ENCODE results near the gene LEKR1.

The LEKR1 gene

DNA sequence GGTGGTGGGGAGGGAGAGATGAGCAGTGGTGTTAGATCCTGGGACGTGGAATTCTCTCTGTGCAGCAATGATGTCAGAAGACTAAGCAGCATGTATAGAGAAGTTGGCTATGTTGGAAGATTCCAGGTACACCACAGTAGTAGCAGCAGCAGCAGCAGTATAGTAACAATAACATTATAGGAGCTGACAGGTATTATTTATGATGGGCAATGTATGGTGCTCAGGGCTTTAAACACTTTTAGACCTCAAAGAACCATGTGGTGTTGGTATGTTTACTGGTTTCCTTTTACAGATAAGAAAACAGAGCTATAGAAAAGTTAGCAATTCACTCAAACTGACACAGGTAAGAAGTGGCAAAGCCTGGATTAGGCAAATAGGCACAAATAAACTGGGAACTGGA is 229.9 kb downstream of the LEKR1 start:
- 86 to 100% methylated on average over 1 of the region's 1 CpG for WGBS, 2 experiments (ENCODE audit: insufficient coverage in 2 of 2)
- no peaks in the 10 kb centered on the region for H3K4me1 ChIP-seq (ENCODE audit: control insufficient read depth, insufficient read depth, low read length, poor library complexity, severe bottlenecking)
- no peak overlapping the region for H3K27ac ChIP-seq (ENCODE audit: low read depth, low read length, severe bottlenecking)
- no peaks in the 10 kb centered on the region for H3K9me3 ChIP-seq (ENCODE audit: control insufficient read depth, low read length)
- H3K36me3 ChIP-seq (ENCODE audit: control insufficient read depth, insufficient read depth, low read length), result no peaks in the 10 kb centered on the region
- H3K4me3 ChIP-seq (ENCODE audit: extremely low read depth, insufficient read depth, low read length, poor library complexity, severe bottlenecking), result no peak overlapping the region

DNA sequence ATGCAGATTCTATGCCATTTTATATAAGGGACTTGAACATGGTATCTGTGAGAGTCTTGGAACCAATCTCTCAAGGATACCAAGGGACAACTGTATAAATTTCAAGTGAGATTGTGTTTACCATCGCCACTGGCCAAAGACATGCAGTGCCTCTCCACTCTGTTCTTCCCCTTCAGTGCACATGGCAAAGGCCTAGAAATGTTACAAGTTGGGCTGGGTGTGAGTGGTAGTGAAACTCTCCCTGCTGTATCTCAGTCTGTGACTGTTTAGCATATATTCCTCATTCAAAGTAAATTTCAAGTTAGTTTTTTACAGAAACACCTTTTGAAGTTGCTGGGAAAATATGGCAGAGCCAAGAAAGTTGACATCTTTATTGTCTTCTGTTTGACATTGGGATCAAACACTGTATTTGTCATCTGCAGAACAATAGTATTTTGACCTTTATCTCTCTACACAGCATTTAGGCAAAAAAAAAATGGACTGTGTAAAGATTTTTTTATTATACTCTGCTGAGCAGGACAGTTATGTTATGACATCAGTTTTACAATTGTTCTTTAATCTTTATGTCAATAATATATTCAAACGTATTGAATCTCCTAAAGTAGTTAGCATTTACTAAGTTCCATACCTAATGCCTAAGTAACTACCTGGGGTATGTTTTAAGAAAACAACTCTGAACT is 232.4 kb downstream of the LEKR1 start:
- no peak overlapping the region for H3K4me3 ChIP-seq (ENCODE audit: extremely low read depth, insufficient read depth, low read length, poor library complexity, severe bottlenecking)
- H3K36me3 ChIP-seq (ENCODE audit: control insufficient read depth, insufficient read depth, low read length), result no peaks in the 10 kb centered on the region
- H3K9me3 ChIP-seq (ENCODE audit: control insufficient read depth, low read length), result no peaks in the 10 kb centered on the region
- no peaks in the 10 kb centered on the region for H3K4me1 ChIP-seq (ENCODE audit: control insufficient read depth, insufficient read depth, low read length, poor library complexity, severe bottlenecking)
- 71% methylated on average over 1 of the region's 2 CpGs; no CpG with 5 or more reads in 1 of the 2 experiments for WGBS, 2 experiments (ENCODE audit: insufficient coverage in 2 of 2)
- no peak overlapping the region for H3K27ac ChIP-seq (ENCODE audit: low read depth, low read length, severe bottlenecking)

DNA sequence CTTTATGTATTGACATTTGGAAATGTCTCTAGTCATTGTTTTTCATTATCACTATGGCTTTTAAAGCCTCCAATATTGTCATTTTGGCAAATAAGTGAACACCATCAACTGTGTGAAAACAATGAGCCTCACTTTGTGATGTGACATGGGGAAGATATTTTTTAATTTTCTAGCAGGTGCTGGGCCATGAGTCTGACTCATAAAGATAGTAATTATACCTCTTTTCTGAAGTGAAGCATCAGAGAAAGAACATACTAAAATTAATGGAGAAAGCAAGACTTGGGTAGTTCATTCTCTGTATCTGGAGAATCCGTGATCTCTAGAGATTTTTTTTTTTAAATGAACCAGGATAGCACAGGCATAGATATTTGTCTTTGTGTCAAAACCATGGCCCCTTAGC is 233.0 kb downstream of the LEKR1 start:
- H3K4me1 ChIP-seq (ENCODE audit: control insufficient read depth, insufficient read depth, low read length, poor library complexity, severe bottlenecking), result no peaks in the 10 kb centered on the region
- H3K27ac ChIP-seq (ENCODE audit: low read depth, low read length, severe bottlenecking), result no peak overlapping the region
- no peaks in the 10 kb centered on the region for H3K9me3 ChIP-seq (ENCODE audit: control insufficient read depth, low read length)
- WGBS, 2 experiments (ENCODE audit: insufficient coverage in 2 of 2), result 80% methylated on average over 1 of the region's 1 CpG; no CpG with 5 or more reads in 1 of the 2 experiments
- H3K4me3 ChIP-seq (ENCODE audit: extremely low read depth, insufficient read depth, low read length, poor library complexity, severe bottlenecking), result no peak overlapping the region
- H3K36me3 ChIP-seq (ENCODE audit: control insufficient read depth, insufficient read depth, low read length), result no peaks in the 10 kb centered on the region

DNA sequence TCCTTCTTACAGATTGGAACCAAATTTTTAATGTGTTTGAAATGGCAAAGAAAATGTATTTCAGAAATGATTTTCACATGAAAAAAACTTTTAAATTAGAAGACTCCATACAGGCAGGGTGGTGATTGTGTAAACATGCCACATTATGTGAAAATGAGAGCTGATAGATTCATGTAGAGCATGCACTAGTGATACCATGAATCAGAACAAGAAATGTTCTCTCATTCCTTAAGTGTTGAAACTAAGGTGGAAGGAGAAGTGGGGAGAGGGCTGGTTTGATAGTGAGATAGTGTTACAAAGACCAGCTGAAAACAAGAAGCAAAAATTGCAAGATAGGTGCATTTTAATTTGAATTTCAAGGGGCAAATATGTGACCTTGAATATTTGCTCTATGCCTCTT is 233.5 kb downstream of the LEKR1 start:
- Histone ChIP-seq H3K36me3 (ENCODE audit: control insufficient read depth, insufficient read depth, low read length) (no peaks in the 10 kb centered on the region), H3K9me3 (ENCODE audit: control insufficient read depth, low read length) (no peaks in the 10 kb centered on the region), H3K4me3 (ENCODE audit: extremely low read depth, insufficient read depth, low read length, poor library complexity, severe bottlenecking) (no peak overlapping the region), H3K4me1 (ENCODE audit: control insufficient read depth, insufficient read depth, low read length, poor library complexity, severe bottlenecking) (no peaks in the 10 kb centered on the region), H3K27ac (ENCODE audit: low read depth, low read length, severe bottlenecking) (no peak overlapping the region)

DNA sequence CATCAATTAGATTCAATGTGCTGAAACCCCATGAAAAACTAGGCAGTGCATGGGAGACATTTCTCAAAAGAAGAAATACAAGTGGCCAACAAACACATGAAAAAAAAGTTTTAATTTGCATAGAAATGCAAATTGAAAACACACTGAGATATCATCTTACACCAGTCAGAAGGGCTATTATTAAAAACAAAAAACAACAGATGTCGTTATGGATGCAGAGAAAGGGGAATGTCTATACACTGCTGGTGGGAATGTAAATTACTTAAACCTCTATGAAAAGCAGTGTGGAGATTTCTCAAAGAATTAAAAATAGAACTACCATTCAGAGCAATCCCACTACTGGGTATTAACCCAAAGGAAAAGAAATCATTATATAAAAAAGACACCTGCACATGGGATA is 235.1 kb downstream of the LEKR1 start:
- Histone ChIP-seq H3K4me3 (ENCODE audit: extremely low read depth, insufficient read depth, low read length, poor library complexity, severe bottlenecking) (no peak overlapping the region), H3K4me1 (ENCODE audit: control insufficient read depth, insufficient read depth, low read length, poor library complexity, severe bottlenecking) (no peaks in the 10 kb centered on the region), H3K9me3 (ENCODE audit: control insufficient read depth, low read length) (no peaks in the 10 kb centered on the region), H3K36me3 (ENCODE audit: control insufficient read depth, insufficient read depth, low read length) (no peaks in the 10 kb centered on the region), H3K27ac (ENCODE audit: low read depth, low read length, severe bottlenecking) (no peak overlapping the region)
- no CpG with 5 or more reads among the region's 1 CpG for WGBS, 2 experiments (ENCODE audit: insufficient coverage in 2 of 2)

DNA sequence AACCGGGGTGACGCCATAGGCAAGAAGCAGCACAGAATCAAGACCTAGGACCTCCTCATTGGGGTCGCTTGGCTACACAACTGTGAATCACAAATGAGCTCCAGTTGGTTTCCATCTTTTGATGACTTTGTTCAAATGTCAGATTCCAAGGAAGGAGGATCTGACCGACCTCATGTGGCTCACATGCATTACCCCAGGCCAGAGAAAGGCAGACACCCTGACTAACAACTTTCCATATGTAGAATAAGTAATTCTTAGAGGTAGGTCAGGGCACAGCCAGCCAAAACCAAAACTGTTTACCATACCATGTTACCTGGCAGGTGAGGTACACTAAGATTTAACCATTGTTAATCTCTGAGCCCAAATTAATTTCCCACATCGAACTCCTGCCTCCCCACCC is 237.3 kb downstream of the LEKR1 start:
- H3K36me3 ChIP-seq (ENCODE audit: control insufficient read depth, insufficient read depth, low read length), result no peaks in the 10 kb centered on the region
- no peak overlapping the region for H3K4me3 ChIP-seq (ENCODE audit: extremely low read depth, insufficient read depth, low read length, poor library complexity, severe bottlenecking)
- H3K9me3 ChIP-seq (ENCODE audit: control insufficient read depth, low read length), result no peaks in the 10 kb centered on the region
- no peaks in the 10 kb centered on the region for H3K4me1 ChIP-seq (ENCODE audit: control insufficient read depth, insufficient read depth, low read length, poor library complexity, severe bottlenecking)
- H3K27ac ChIP-seq (ENCODE audit: low read depth, low read length, severe bottlenecking), result no peak overlapping the region
- WGBS, 2 experiments (ENCODE audit: insufficient coverage in 2 of 2), result 96 to 100% methylated on average over 3 to 4 of the region's 5 CpGs

DNA sequence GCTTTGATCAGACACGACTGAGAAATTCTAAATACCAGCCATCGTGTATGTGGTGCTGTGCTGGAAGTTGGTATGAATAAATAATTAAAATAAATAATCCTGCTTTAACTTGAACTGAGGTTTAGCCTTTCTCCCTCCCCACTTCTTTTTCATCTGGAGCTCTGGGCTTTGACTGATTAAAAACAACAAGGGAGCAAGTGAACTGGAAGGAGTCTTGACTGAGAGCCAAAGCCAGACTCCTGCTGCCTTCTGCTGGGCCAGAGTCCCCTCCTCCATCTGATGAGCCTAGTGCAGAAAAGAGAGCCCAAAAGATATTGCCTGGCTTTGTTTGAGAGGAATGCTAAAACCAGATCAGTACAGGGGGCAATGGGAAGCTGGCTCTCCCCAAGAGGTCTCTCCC is 237.8 kb downstream of the LEKR1 start:
- no peaks in the 10 kb centered on the region for H3K36me3 ChIP-seq (ENCODE audit: control insufficient read depth, insufficient read depth, low read length)
- WGBS, 2 experiments (ENCODE audit: insufficient coverage in 2 of 2), result no CpG with 5 or more reads among the region's 2 CpGs
- H3K9me3 ChIP-seq (ENCODE audit: control insufficient read depth, low read length), result no peaks in the 10 kb centered on the region
- H3K27ac ChIP-seq (ENCODE audit: low read depth, low read length, severe bottlenecking), result no peak overlapping the region
- no peak overlapping the region for H3K4me3 ChIP-seq (ENCODE audit: extremely low read depth, insufficient read depth, low read length, poor library complexity, severe bottlenecking)
- no peaks in the 10 kb centered on the region for H3K4me1 ChIP-seq (ENCODE audit: control insufficient read depth, insufficient read depth, low read length, poor library complexity, severe bottlenecking)

DNA sequence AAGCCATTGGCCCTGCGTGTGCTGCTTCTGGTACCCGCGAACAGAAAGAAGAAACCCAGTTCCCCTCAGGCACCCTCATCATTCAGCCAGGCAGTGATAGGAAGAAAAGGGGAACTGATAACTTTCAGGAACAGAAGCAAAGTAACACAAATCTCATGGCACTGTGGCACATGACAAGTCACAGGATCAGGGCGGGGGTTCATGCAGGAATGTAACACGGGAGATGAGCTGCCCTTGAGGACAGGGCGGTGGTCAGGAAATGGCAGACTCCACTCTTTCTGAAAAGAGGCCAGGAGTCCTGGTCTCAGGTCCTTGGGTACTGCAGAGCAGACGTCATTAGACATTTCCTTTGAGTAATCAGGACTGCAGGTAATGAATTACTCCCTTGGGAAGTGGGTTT is 238.2 kb downstream of the LEKR1 start:
- Histone ChIP-seq H3K4me1 (ENCODE audit: control insufficient read depth, insufficient read depth, low read length, poor library complexity, severe bottlenecking) (no peaks in the 10 kb centered on the region), H3K27ac (ENCODE audit: low read depth, low read length, severe bottlenecking) (no peak overlapping the region), H3K36me3 (ENCODE audit: control insufficient read depth, insufficient read depth, low read length) (no peaks in the 10 kb centered on the region), H3K4me3 (ENCODE audit: extremely low read depth, insufficient read depth, low read length, poor library complexity, severe bottlenecking) (no peak overlapping the region), H3K9me3 (ENCODE audit: control insufficient read depth, low read length) (no peaks in the 10 kb centered on the region)
- WGBS, 2 experiments (ENCODE audit: insufficient coverage in 2 of 2), result 78 to 86% methylated on average over 4 to 7 of the region's 7 CpGs

DNA sequence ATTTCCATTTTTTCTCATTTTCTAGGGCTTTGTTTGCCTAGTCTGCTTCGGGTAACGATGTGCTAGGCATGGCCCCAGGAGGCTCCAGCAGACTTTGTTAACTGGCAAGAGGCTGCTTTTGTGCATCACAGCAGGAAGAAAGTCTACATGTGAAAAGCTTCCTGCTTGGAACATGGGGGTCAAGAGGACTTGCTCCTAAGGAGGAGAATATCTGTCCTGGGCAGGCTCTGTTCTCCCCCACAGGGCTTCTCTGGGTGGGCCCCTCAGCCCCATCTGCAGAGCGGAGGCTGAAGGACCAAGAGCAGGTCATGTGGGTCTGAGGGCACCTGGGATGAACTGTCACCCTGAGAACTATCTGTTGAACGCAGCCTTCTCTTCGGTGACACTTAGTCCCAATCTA is 239.0 kb downstream of the LEKR1 start:
- Histone ChIP-seq H3K4me1 (ENCODE audit: control insufficient read depth, insufficient read depth, low read length, poor library complexity, severe bottlenecking) (no peaks in the 10 kb centered on the region), H3K27ac (ENCODE audit: low read depth, low read length, severe bottlenecking) (no peak overlapping the region), H3K36me3 (ENCODE audit: control insufficient read depth, insufficient read depth, low read length) (no peaks in the 10 kb centered on the region), H3K4me3 (ENCODE audit: extremely low read depth, insufficient read depth, low read length, poor library complexity, severe bottlenecking) (no peak overlapping the region), H3K9me3 (ENCODE audit: control insufficient read depth, low read length) (no peaks in the 10 kb centered on the region)
- WGBS, 2 experiments (ENCODE audit: insufficient coverage in 2 of 2), result 43 to 54% methylated on average over 5 of the region's 5 CpGs

DNA sequence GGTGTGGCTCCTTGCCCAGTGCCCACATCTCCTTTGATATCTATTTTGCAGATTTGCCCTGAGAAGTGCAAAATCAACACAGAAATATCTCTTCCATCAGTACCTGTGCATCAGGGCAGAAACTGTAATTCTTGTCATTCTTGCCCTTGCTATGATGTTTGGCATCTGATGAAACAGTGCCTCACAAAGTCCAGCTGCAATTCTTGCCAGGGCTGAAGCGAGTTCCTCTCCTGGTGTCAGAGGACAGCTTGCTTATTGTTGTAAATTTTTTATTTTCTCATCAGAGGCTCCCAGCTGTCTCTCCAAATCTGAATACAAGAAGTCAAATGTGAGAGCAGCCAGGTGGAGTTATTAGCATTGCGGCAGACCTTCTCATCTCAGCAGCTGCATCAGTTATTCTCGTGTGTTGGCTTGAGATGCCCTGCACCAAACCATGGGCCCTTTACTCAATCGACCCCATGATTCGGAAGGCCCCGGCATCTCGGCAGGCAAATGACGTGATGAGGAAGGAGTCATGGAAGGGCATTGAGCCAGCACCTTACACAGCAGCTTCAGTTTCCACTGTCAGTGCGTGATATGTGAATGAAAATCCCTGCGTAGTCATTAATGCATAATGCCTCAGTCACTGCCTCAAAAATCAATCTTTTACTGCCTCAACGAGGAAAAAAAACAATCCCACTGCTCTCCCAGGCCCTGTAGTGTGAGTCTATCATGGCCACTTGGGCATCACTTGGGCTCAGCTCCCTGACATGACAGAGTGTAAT is 240.4 kb downstream of the LEKR1 start:
- H3K27ac ChIP-seq (ENCODE audit: low read depth, low read length, severe bottlenecking), result no peak overlapping the region
- H3K4me3 ChIP-seq (ENCODE audit: extremely low read depth, insufficient read depth, low read length, poor library complexity, severe bottlenecking), result no peak overlapping the region
- WGBS, 2 experiments (ENCODE audit: insufficient coverage in 2 of 2), result 89 to 94% methylated on average over 8 to 10 of the region's 11 CpGs
- no peaks in the 10 kb centered on the region for H3K9me3 ChIP-seq (ENCODE audit: control insufficient read depth, low read length)
- no peaks in the 10 kb centered on the region for H3K4me1 ChIP-seq (ENCODE audit: control insufficient read depth, insufficient read depth, low read length, poor library complexity, severe bottlenecking)
- no peaks in the 10 kb centered on the region for H3K36me3 ChIP-seq (ENCODE audit: control insufficient read depth, insufficient read depth, low read length)

DNA sequence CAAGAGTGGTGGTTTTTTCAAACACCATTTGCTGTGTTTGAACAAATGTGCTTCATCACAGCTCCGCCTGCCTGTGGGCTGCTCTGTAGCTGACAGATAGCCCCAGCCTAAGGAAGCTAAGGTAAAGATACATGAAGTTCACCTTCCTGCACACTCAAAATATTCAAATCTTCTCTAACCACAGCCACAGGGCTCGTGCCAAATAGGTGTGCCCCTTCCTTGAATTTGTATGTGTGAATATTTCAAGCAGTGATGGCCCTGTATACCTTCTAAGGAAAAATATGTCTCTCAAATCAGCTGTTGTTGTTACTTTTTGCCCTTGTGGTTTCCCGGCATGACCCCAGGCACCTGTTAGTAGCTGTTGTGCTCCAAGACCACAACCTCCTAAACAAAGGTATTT is 241.0 kb downstream of the LEKR1 start:
- Histone ChIP-seq H3K27ac (ENCODE audit: low read depth, low read length, severe bottlenecking) (no peak overlapping the region), H3K9me3 (ENCODE audit: control insufficient read depth, low read length) (no peaks in the 10 kb centered on the region), H3K4me1 (ENCODE audit: control insufficient read depth, insufficient read depth, low read length, poor library complexity, severe bottlenecking) (no peaks in the 10 kb centered on the region), H3K4me3 (ENCODE audit: extremely low read depth, insufficient read depth, low read length, poor library complexity, severe bottlenecking) (no peak overlapping the region), H3K36me3 (ENCODE audit: control insufficient read depth, insufficient read depth, low read length) (no peaks in the 10 kb centered on the region)
- WGBS, 2 experiments (ENCODE audit: insufficient coverage in 2 of 2), result 88% methylated on average over 1 of the region's 3 CpGs; no CpG with 5 or more reads in 1 of the 2 experiments

Data from mesodermal cell (in vitro differentiated cells).